ENCODE results near the gene FLT4. TPM values are rescaled to one million over a fixed set of nuclear protein-coding genes. Genes with fewer than 3 reads are reported as not detected.

Gene FLT4
- total and polyA plus RNA-seq, 2 of the 13 experiments (the other 11 are each of a cell fraction or from before 2014, with no cell fraction given) = not detected

Other genes with a start within 250 kb of the FLT4 start
- 8.8 and 20.9 TPM in 2 replicates for gene CNOT6, start 155.2 kb downstream of the FLT4 start, total RNA-seq (2016; rRNA removed; fragmentation: Illumina TruSeq; extraction: Trizol)
- gene CNOT6, start 155.2 kb downstream of the FLT4 start, polyA plus RNA-seq (2011; rRNA removed) = 8.2 and 9.1 TPM in 2 replicates
- not detected in 2 replicates for gene SCGB3A1, start 58.1 kb downstream of the FLT4 start, total RNA-seq (2016; rRNA removed; fragmentation: Illumina TruSeq; extraction: Trizol)
- 0.17 TPM in 1 of 2 replicates, not detected in the other for gene SCGB3A1, start 58.1 kb downstream of the FLT4 start, polyA plus RNA-seq (2011; rRNA removed)
- gene OR2Y1, start 90.5 kb upstream of the FLT4 start, total RNA-seq (2016; rRNA removed; fragmentation: Illumina TruSeq; extraction: Trizol) = not detected in 2 replicates
- not detected in 2 replicates for gene OR2Y1, start 90.5 kb upstream of the FLT4 start, polyA plus RNA-seq (2011; rRNA removed)
- 26.7 and 50.1 TPM in 2 replicates for gene MGAT1, start 153.2 kb upstream of the FLT4 start, total RNA-seq (2016; rRNA removed; fragmentation: Illumina TruSeq; extraction: Trizol)
- gene MGAT1, start 153.2 kb upstream of the FLT4 start, polyA plus RNA-seq (2011; rRNA removed) = 55.3 and 72.5 TPM in 2 replicates
- gene ZFP62, start 211.7 kb upstream of the FLT4 start, total RNA-seq (2016; rRNA removed; fragmentation: Illumina TruSeq; extraction: Trizol) = 18.9 and 19.4 TPM in 2 replicates
- 8.2 and 8.4 TPM in 2 replicates for gene ZFP62, start 211.7 kb upstream of the FLT4 start, polyA plus RNA-seq (2011; rRNA removed)
- gene BTNL8, start 249.6 kb upstream of the FLT4 start, total RNA-seq (2016; rRNA removed; fragmentation: Illumina TruSeq; extraction: Trizol) = not detected in 2 replicates
- not detected in 2 replicates for gene BTNL8, start 249.6 kb upstream of the FLT4 start, polyA plus RNA-seq (2011; rRNA removed)